GM10248 (cell line): Measurements from ENCODE around the gene KRT38.

Experiments
- CTCF ChIA-PET: fragments of 300-600 bp; sonication (Branson Sonifier 250); formaldehyde crosslinking; extraction: SDS; loops from one replicate; lab custom pipeline; 2021; ENCODE audit warnings: antibody characterized with exemption; lab: Yijun Ruan, JAX
- POLR2A ChIA-PET: fragments of 350-650 bp; sonication (Branson Sonifier 250); formaldehyde crosslinking; extraction: SDS; loops from one replicate; lab custom pipeline; 2020; ENCODE audit warnings: antibody characterized with exemption; lab: Yijun Ruan, JAX
- DNase-seq: peaks from one replicate; pipeline ENCODE4 v3.0.0; 2012; ENCODE audit errors: extremely low spot score
- CTCF ChIP-seq: IDR thresholded peaks from 2 replicates; pipeline ENCODE4 v1.5.1; 2012; ENCODE audit warnings: mild to moderate bottlenecking, low read depth; ENCODE audit errors: extremely low read depth, missing control alignments, control extremely low read depth

Gene KRT38

GRCh38 chr17:41417127-41417526 is 23.7 kb downstream of the KRT38 start:
- POLR2A ChIA-PET = no interaction called here
- CTCF ChIA-PET = interaction anchor here (0.6 to 1.8 kb wide), 5 partner anchors 9 to 246 kb away, joined by 3 to 13 read pairs (median 3); no protein-coding TSS in a partner anchor
- DNase-seq = no peak
- no peak for TF ChIP-seq CTCF

- TF ChIP-seq CTCF = no peak
- DNase-seq = no peak
- ChIA-PET POLR2A (no interaction called here), CTCF (interaction anchor here (1.8 kb wide), 1 partner anchor 8 kb away, joined by 13 read pairs; no protein-coding TSS in a partner anchor)
Measured at GRCh38 chr17:41416479-41416878, 24.3 kb downstream of the KRT38 start.

GRCh38 chr17:41415833-41416335 is 24.9 kb downstream of the KRT38 start:
- no peak for DNase-seq
- ChIA-PET CTCF (no interaction called here), POLR2A (no interaction called here)
- no peak for TF ChIP-seq CTCF

GRCh38 chr17:41415411-41415810 is 25.4 kb downstream of the KRT38 start:
- ChIA-PET POLR2A (no interaction called here), CTCF (no interaction called here)
- no peak for DNase-seq
- TF ChIP-seq CTCF = no peak

- CTCF ChIA-PET = no interaction called here
- POLR2A ChIA-PET = no interaction called here
- no peak for TF ChIP-seq CTCF
- DNase-seq = no peak
Measured at GRCh38 chr17:41413982-41414381, 26.8 kb downstream of the KRT38 start.

- ChIA-PET CTCF (no interaction called here), POLR2A (no interaction called here)
- TF ChIP-seq CTCF = no peak
- no peak for DNase-seq
Measured at GRCh38 chr17:41413353-41413957, 27.3 kb downstream of the KRT38 start.
